WTC11 (cell line): Measurements from ENCODE around the gene CCDC88A. TPM values are rescaled to one million over a fixed set of nuclear protein-coding genes. Genes with fewer than 3 reads are reported as not detected.

ENCODE experiments used
- ATAC-seq: fragments of 200-7000 bp; cut with Tn5 transposase; 2 replicates; pipeline ENCODE4 v1.10.0; 2021; ENCODE audit warnings: mild to moderate bottlenecking, moderate library complexity
- CTCF ChIA-PET: fragments of 300-600 bp; sonication (Branson Sonifier 250); formaldehyde crosslinking; loops from one replicate; lab custom pipeline; 2021; ENCODE audit warnings: antibody characterized with exemption; lab: Charles Lee
- POLR2A ChIA-PET: fragments of 350-600 bp; sonication (Branson Sonifier 250); formaldehyde crosslinking; loops from one replicate; lab custom pipeline; 2021; ENCODE audit warnings: antibody characterized with exemption; lab: Charles Lee
- DNase-seq: peaks from one replicate; pipeline ENCODE4 v3.0.0; 2021; ENCODE audit warnings: low spot score
- H3K27ac Mint-ChIP-seq: 2 replicates; pipeline ENCODE4 v1.8.0; 2021; ENCODE audit warnings: mixed read lengths
- H3K27me3 Mint-ChIP-seq: 2 replicates; pipeline ENCODE4 v1.8.0; 2021; ENCODE audit warnings: low read depth, mild to moderate bottlenecking, moderate library complexity, mixed read lengths
- H3K36me3 Mint-ChIP-seq: 2 replicates; pipeline ENCODE4 v1.8.0; 2021; ENCODE audit warnings: mixed read lengths
- H3K4me1 Mint-ChIP-seq: 2 replicates; pipeline ENCODE4 v1.8.0; 2022; ENCODE audit warnings: mixed read lengths
- H3K4me3 Mint-ChIP-seq: 2 replicates; pipeline ENCODE4 v1.8.0; 2021; ENCODE audit warnings: mild to moderate bottlenecking, moderate library complexity, mixed read lengths
- H3K9me3 Mint-ChIP-seq: 2 replicates; pipeline ENCODE4 v1.8.0; 2021; ENCODE audit warnings: mixed read lengths
- ATF2 ChIP-seq: sonication (generic); formaldehyde crosslinking; IDR thresholded peaks from 2 replicates; pipeline ENCODE4 v1.8.1; 2022; ENCODE audit warnings: low read depth, missing genetic modification reagents, borderline replicate concordance
- FOXK1 ChIP-seq: sonication (generic); formaldehyde crosslinking; IDR thresholded peaks from 2 replicates; pipeline ENCODE4 v1.8.0; 2022; ENCODE audit warnings: mild to moderate bottlenecking, moderate library complexity, missing genetic modification reagents
- FOXP1 ChIP-seq: sonication (generic); formaldehyde crosslinking; IDR thresholded peaks from 2 replicates; pipeline ENCODE4 v1.8.0; 2022; ENCODE audit warnings: missing genetic modification reagents, mild to moderate bottlenecking, moderate library complexity, borderline replicate concordance
- IRF2 ChIP-seq: sonication (generic); formaldehyde crosslinking; IDR thresholded peaks from 2 replicates; pipeline ENCODE4 v1.8.0; 2022; ENCODE audit warnings: low read depth, missing genetic modification reagents, borderline replicate concordance
- JAZF1 ChIP-seq: fragments of 250-450 bp; sonication (Bioruptor Pico); IDR thresholded peaks from 2 replicates; pipeline ENCODE4 v1.9.0; 2021; ENCODE audit warnings: moderate library complexity, mild to moderate bottlenecking, inconsistent platforms
- JUN ChIP-seq: sonication (generic); formaldehyde crosslinking; IDR thresholded peaks from 2 replicates; pipeline ENCODE4 v1.8.0; 2023; ENCODE audit warnings: mild to moderate bottlenecking, missing genetic modification reagents
- NFATC4 ChIP-seq: fragments of 250-450 bp; sonication (Bioruptor Pico); IDR thresholded peaks from 2 replicates; pipeline ENCODE4 v1.9.0; 2021; ENCODE audit warnings: mild to moderate bottlenecking
- NFE2L1 ChIP-seq: sonication (generic); formaldehyde crosslinking; IDR thresholded peaks from 2 replicates; pipeline ENCODE4 v1.8.1; 2023; ENCODE audit warnings: missing genetic modification reagents
- NR2C2 ChIP-seq: sonication (generic); formaldehyde crosslinking; IDR thresholded peaks from 2 replicates; pipeline ENCODE4 v1.8.0; 2022; ENCODE audit warnings: mild to moderate bottlenecking, missing genetic modification reagents
- SMAD3 ChIP-seq: sonication (generic); formaldehyde crosslinking; IDR thresholded peaks from 2 replicates; pipeline ENCODE4 v1.8.0; 2022; ENCODE audit warnings: missing genetic modification reagents, mild to moderate bottlenecking, borderline replicate concordance
- SMAD4 ChIP-seq: sonication (generic); formaldehyde crosslinking; IDR thresholded peaks from 2 replicates; pipeline ENCODE4 v1.8.0; 2022; ENCODE audit warnings: mild to moderate bottlenecking, missing genetic modification reagents
- TCF7 ChIP-seq: sonication (generic); formaldehyde crosslinking; IDR thresholded peaks from 2 replicates; pipeline ENCODE4 v1.8.0; 2022; ENCODE audit warnings: mild to moderate bottlenecking, low read depth, missing genetic modification reagents, moderate library complexity
- USF2 ChIP-seq: sonication (generic); formaldehyde crosslinking; IDR thresholded peaks from 2 replicates; pipeline ENCODE4 v1.8.1; 2023; ENCODE audit warnings: mild to moderate bottlenecking, missing genetic modification reagents, moderate library complexity
- ZNF317 ChIP-seq: sonication (generic); formaldehyde crosslinking; IDR thresholded peaks from 2 replicates; pipeline ENCODE4 v1.8.1; 2023; ENCODE audit warnings: low read depth, mild to moderate bottlenecking, moderate library complexity, missing genetic modification reagents, borderline replicate concordance
- ZNF396 ChIP-seq: fragments of 250-450 bp; sonication (Bioruptor Pico); IDR thresholded peaks from 2 replicates; pipeline ENCODE4 v1.8.0; 2021; ENCODE audit warnings: mild to moderate bottlenecking, moderate library complexity, borderline replicate concordance
- ZNF416 ChIP-seq: fragments of 250-450 bp; sonication (Bioruptor Pico); IDR thresholded peaks from 2 replicates; pipeline ENCODE4 v1.9.0; 2021; ENCODE audit warnings: mild to moderate bottlenecking, inconsistent platforms
- total RNA-seq: library from RNA; stranded (reverse); gene quantifications from 3 replicates; pipeline ENCODE4 v1.2.3, GENCODE V29; 2021
- TF ChIP-seq, protein P1 (sequence below): sonication (generic); formaldehyde crosslinking; conservative IDR thresholded peaks from 2 replicates; pipeline ENCODE4 v1.8.1; 2023; ENCODE audit warnings: mild to moderate bottlenecking, low read depth, missing genetic modification reagents, moderate library complexity
- TF ChIP-seq, protein P2 (sequence below): sonication (generic); formaldehyde crosslinking; IDR thresholded peaks from 2 replicates; pipeline ENCODE4 v1.8.0; 2023; ENCODE audit warnings: mild to moderate bottlenecking, missing genetic modification reagents
- TF ChIP-seq, protein P3 (sequence below): sonication (generic); formaldehyde crosslinking; IDR thresholded peaks from 2 replicates; pipeline ENCODE4 v1.8.0; 2022; ENCODE audit warnings: mild to moderate bottlenecking, missing genetic modification reagents

CCDC88A gene
- total RNA-seq, 1 experiment from 2014 or later: 97.5 TPM

GRCh38 chr2:55425431-55425831, 5.8 kb upstream of the CCDC88A start:
- ATAC-seq: peak; percentile 22; the same call in 1 of the 2 replicates
- POLR2A ChIA-PET: no interaction called here
- TF ChIP-seq NFATC4 (CRISPR knock-in tag): no peak
- TF ChIP-seq, protein P1, sequence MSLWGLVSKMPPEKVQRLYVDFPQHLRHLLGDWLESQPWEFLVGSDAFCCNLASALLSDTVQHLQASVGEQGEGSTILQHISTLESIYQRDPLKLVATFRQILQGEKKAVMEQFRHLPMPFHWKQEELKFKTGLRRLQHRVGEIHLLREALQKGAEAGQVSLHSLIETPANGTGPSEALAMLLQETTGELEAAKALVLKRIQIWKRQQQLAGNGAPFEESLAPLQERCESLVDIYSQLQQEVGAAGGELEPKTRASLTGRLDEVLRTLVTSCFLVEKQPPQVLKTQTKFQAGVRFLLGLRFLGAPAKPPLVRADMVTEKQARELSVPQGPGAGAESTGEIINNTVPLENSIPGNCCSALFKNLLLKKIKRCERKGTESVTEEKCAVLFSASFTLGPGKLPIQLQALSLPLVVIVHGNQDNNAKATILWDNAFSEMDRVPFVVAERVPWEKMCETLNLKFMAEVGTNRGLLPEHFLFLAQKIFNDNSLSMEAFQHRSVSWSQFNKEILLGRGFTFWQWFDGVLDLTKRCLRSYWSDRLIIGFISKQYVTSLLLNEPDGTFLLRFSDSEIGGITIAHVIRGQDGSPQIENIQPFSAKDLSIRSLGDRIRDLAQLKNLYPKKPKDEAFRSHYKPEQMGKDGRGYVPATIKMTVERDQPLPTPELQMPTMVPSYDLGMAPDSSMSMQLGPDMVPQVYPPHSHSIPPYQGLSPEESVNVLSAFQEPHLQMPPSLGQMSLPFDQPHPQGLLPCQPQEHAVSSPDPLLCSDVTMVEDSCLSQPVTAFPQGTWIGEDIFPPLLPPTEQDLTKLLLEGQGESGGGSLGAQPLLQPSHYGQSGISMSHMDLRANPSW (CRISPR knock-in tag): no peak
- TF ChIP-seq, protein P2, sequence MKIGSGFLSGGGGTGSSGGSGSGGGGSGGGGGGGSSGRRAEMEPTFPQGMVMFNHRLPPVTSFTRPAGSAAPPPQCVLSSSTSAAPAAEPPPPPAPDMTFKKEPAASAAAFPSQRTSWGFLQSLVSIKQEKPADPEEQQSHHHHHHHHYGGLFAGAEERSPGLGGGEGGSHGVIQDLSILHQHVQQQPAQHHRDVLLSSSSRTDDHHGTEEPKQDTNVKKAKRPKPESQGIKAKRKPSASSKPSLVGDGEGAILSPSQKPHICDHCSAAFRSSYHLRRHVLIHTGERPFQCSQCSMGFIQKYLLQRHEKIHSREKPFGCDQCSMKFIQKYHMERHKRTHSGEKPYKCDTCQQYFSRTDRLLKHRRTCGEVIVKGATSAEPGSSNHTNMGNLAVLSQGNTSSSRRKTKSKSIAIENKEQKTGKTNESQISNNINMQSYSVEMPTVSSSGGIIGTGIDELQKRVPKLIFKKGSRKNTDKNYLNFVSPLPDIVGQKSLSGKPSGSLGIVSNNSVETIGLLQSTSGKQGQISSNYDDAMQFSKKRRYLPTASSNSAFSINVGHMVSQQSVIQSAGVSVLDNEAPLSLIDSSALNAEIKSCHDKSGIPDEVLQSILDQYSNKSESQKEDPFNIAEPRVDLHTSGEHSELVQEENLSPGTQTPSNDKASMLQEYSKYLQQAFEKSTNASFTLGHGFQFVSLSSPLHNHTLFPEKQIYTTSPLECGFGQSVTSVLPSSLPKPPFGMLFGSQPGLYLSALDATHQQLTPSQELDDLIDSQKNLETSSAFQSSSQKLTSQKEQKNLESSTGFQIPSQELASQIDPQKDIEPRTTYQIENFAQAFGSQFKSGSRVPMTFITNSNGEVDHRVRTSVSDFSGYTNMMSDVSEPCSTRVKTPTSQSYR (CRISPR knock-in tag): no peak
- TF ChIP-seq USF2 (CRISPR knock-in tag): no peak
- TF ChIP-seq, protein P3, sequence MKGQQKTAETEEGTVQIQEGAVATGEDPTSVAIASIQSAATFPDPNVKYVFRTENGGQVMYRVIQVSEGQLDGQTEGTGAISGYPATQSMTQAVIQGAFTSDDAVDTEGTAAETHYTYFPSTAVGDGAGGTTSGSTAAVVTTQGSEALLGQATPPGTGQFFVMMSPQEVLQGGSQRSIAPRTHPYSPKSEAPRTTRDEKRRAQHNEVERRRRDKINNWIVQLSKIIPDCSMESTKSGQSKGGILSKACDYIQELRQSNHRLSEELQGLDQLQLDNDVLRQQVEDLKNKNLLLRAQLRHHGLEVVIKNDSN: no peak
- no peak for TF ChIP-seq ZNF317 (CRISPR knock-in tag)
- TF ChIP-seq JUN (CRISPR knock-in tag): no peak
- no peak for TF ChIP-seq NFE2L1
- TF ChIP-seq FOXP1 (CRISPR knock-in tag): no peak
- TF ChIP-seq ZNF416 (CRISPR knock-in tag): no peak
- TF ChIP-seq SMAD3 (CRISPR knock-in tag): no peak
- TF ChIP-seq SMAD4 (CRISPR knock-in tag): no peak
- TF ChIP-seq ATF2 (CRISPR knock-in tag): no peak
- TF ChIP-seq FOXK1 (CRISPR knock-in tag): no peak
- no peak for TF ChIP-seq NR2C2 (CRISPR knock-in tag)
- no peak for TF ChIP-seq JAZF1 (CRISPR knock-in tag)
- TF ChIP-seq TCF7 (CRISPR knock-in tag): no peak
- no peak for TF ChIP-seq ZNF396 (CRISPR knock-in tag)
- TF ChIP-seq IRF2 (CRISPR knock-in tag): no peak
- TF ChIP-seq, all 79 proteins: peak for 0
- Mint-ChIP-seq H3K36me3 (no peaks in the 10 kb centered on the region), H3K4me1 (peaks cover 1% of the 10 kb centered on the region), H3K9me3 (no peaks in the 10 kb centered on the region), H3K27ac (no peak overlapping the region), H3K27me3 (no peaks in the 10 kb centered on the region; the same call in 1 of the 2 replicates), H3K4me3 (no peak overlapping the region)
- no peak for DNase-seq
- CTCF ChIA-PET: no interaction called here
